ENCODE data around the gene REXO1.

The REXO1 gene

GRCh38 chr19:1790054-1790792 is 58.1 kb downstream of the REXO1 start:
- DNase-seq (ENCODE audit: low read depth), result no peak

DNA sequence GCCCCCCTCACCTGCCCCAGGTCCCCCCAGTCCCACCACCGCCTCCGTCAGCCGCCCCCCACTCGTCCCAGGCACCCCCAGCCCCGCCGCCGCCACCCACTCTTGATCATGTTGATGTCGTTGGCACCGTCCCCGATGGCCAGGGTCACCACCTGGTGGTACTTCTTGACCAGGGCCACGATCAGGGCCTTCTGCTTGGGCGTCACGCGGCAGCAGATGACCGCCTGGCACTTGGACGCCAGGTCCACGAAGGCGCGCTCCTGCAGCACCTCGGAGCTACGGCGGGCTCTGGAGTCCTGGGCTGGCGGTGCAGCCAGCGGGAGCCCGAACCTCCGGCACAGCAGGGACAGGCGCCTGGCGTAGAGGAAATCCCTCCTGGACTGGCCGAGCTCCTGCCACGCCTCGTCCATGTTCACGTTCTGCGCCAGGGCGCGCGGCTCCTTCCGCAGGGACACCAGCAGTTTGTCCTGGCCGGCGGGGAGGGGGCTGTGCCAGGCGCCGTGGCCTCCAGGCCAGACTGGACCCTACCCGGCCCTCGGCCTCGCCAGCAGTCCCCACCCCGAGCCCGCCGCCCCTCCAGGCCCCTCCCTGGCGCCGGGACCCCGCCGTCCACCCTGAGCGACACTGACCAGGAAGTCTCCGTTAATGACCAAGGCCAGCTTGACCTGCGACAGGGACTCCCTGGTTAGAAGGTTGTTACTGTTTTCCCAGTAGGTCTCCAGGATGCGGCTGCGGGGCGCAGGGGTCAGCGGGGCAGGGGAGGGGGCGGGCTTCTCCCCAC is 58.8 kb downstream of the REXO1 start:
- DNase-seq (ENCODE audit: low read depth), result no peak

- DNase-seq (ENCODE audit: low read depth), result no peak
Observed at GRCh38 chr19:1787116-1787515, 61.2 kb downstream of the REXO1 start.

GRCh38 chr19:1786668-1787067 is 61.6 kb downstream of the REXO1 start:
- DNase-seq (ENCODE audit: low read depth), result no peak

- DNase-seq (ENCODE audit: low read depth), result no peak
Observed at GRCh38 chr19:1785310-1785709, 63.0 kb downstream of the REXO1 start.

- DNase-seq (ENCODE audit: low read depth), result no peak
Observed at GRCh38 chr19:1783874-1784273, 64.4 kb downstream of the REXO1 start.

- DNase-seq (ENCODE audit: low read depth), result no peak
Observed at GRCh38 chr19:1783354-1783753, 64.9 kb downstream of the REXO1 start.

- no peak for DNase-seq (ENCODE audit: low read depth)
Observed at GRCh38 chr19:1782521-1782920, 65.8 kb downstream of the REXO1 start.

- no peak for DNase-seq (ENCODE audit: low read depth)
Observed at GRCh38 chr19:1780272-1780958, 67.9 kb downstream of the REXO1 start.

DNA sequence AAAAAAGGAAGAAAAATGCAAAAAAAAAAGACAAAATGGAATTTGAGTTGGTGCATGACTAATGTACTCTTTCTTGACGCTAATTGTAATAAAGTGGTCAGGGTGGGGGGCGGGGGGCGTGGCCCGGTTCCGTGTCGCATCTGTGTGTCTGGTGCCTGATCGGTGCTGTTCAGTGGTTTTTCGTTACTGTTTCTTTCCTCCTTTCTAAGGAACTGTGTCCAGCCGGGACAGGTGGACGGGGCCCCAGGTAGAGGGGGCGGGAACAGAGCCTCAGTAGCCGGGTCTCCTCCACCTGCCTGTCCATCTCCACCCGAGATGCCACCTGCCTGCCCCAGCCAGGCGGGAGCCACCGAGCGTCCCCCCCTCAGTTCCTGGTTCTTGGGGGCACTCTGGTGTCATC is 68.7 kb downstream of the REXO1 start:
- no peak for DNase-seq (ENCODE audit: low read depth)

GRCh38 chr19:1777149-1777548 is 71.1 kb downstream of the REXO1 start:
- DNase-seq (ENCODE audit: low read depth), result no peak

- DNase-seq (ENCODE audit: low read depth), result no peak
Observed at GRCh38 chr19:1776606-1777147, 71.6 kb downstream of the REXO1 start.

DNA sequence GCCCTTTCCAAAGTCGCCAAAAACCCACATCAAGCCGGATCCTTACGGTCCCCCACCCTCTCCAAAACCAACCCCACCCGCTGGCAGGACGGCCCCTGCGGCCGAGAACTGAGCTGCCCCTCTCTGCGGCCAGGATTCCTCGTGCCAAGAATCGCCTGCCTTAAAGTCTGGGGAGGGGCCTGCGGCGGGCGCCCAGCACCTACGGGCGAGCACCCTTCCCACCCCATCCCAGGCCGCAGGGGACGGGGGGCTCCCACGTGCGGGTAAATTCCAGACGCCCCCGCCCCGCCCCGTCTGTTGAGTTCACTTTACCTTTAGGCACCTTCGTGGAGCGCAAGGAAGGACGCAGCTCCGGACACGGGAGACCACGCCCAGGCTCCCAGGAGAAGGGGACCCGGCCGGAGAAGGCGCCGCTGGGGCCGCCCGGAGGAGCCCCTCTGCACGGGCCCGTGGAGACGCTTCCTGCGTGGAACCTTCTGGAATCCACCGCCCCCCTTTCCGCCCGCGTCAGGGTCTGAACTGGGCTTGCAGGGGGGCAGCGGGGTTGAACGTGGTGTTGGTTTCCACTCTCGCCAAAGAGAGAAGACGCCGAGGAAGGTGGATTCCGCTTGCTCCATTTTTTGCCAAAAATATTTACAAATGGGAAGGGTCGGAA is 72.2 kb downstream of the REXO1 start:
- DNase-seq (ENCODE audit: low read depth), result no peak

DNA sequence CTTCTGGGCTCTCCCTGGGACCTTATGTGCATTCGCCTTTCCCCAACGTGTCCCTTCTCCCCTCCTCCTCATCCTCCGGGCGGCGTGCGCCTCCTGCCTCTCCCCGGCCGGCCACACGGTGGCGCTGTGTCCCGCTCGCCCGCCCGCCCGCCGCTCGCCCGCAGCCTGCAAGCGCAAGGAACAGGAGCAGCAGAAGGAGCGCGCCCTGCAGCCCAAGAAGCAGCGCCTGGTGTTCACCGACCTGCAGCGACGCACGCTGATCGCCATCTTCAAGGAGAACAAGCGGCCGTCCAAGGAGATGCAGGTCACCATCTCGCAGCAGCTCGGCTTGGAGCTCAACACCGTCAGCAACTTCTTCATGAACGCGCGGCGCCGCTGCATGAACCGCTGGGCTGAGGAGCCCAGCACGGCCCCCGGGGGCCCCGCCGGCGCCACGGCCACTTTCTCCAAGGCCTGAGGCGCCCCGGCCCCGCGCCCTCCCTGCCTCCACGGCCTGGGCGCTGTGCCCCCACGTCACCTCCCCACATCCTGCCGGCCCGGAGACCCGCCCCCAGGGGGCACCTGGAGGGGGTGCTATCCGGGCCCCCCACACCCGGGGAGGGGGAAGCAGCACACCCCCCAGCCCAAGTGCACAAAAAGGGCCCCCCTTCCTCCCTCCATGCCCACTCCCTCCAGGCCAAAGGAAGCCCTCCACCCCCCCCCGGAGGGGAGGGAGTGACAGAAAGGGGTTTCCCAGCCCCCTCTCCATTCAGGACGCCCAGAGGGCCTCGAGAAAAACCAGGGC is 73.1 kb downstream of the REXO1 start:
- no peak for DNase-seq (ENCODE audit: low read depth)

- no peak for DNase-seq (ENCODE audit: low read depth)
Observed at GRCh38 chr19:1773184-1773583, 75.1 kb downstream of the REXO1 start.

DNA sequence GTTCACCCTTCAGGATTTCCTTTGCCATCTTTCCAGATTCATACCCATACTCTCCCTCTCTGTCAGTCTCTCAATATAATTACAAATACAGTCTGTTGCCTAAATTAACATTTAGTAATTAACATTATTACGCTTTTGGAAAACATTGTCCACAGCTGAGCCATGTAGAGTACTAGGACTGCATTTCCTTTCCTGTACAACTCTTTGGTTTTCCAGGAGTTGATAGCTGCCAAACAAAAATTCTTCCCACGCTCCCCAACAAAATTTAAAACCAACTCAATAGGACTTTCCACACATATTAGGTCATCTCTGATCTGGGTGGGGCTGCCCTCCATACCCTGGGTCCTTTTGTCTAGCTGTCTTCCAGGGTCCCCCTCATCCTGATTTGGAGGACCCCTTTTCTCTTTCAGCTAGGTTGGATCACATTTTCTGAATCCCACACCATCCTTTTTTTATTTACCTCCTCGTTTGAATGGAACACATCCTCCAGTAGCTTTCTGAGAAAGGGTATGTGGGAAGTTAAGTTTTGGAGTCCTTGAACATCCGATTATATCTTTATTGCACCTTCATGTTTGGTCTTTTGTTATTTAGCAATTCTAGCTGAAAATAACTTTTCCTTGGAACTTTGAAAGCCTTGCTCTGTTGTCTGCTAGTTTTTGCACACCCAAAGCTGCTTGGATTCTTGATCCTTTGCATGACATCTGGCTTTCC is 77.3 kb downstream of the REXO1 start:
- DNase-seq (ENCODE audit: low read depth), result no peak

GRCh38 chr19:1769645-1769985 is 78.7 kb downstream of the REXO1 start:
- no peak for DNase-seq (ENCODE audit: low read depth)

DNA sequence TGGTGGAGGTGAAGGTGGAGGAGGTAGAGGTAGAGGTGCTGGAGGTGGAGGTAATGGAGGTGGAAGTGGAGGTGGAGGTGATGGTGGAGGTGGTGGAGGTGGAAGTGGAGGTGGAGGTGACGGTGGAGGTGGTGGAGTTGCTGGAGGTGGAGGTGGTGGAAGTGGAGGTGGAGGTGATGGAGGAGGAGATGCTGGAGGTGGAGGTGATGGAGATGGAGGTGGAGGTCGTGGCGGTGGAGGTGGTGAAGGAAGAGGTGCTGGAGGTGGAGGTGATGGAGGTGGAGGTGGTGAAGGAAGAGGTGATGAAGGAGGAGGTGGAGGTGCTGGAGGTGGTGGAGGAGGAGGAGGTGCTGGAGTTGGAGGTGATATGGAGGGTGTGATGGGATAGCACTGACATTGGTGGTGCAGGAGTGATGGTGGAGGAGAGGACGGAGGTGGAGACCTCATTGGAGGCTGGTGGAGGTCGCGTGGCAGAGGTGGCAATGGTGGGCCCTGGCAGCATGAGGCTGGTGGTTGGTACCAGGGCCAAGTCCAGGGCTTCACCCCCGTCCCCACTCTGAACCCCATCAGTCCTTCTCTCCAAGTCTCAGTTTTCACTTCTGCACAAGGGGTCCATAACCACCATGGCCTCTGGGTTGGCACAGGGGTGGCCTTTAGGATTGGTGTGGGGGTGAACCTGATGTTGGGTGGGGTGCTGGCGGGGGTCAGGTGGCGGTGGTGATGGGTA is 79.2 kb downstream of the REXO1 start:
- no peak for DNase-seq (ENCODE audit: low read depth)

DNA sequence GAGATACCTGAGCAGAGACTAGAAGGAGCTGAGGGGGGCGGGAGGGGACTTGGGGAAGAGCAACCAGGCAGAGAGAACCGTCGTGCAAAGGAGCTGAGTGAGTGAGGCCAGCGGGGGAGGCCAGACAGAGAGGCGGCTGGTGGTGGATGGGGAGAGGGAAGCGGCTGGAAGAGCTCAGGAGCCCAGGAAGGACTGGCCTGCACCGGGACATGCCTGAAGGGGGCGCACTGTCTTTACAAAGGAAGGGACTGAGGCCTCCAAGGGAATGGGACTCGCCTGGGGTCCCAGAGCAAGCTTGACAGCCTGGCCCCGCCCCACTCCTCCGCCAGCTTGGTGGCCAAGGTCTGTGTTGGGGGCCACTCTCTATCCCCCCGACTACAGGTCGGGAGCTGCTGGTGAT is 80.0 kb downstream of the REXO1 start:
- no peak for DNase-seq (ENCODE audit: low read depth)

DNA sequence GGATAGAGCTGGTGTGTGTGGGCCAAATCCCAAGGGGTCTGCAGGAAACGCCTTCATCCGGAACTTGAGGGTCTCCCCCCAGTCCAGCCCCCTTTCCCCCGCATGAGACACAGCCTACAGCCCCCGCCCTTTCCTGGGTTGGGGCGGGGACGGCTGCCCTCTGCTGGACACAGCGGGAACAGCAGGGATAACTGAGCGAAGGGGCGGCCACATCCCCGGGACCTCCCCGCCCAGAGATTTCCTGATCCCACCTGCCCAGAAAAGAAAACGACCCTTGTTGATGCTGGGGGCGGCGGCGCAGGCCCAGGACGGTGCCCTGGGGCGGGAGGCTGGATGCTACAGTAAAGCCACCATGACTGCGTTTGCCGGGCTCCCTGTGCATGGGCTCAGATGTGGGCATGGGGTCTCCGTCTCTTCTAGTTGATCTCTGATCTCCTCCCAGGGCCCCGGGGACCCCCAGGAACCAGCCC is 80.8 kb downstream of the REXO1 start:
- DNase-seq (ENCODE audit: low read depth), result no peak

Data from GM04504 (cell line).